ENCODE measurements around the gene UMPS.
"Not testable (repeated sequence)": the region's sequence is repeated elsewhere in the genome, so short reads cannot be mapped to it uniquely, and the experiment has no call there.

The UMPS gene

DNA sequence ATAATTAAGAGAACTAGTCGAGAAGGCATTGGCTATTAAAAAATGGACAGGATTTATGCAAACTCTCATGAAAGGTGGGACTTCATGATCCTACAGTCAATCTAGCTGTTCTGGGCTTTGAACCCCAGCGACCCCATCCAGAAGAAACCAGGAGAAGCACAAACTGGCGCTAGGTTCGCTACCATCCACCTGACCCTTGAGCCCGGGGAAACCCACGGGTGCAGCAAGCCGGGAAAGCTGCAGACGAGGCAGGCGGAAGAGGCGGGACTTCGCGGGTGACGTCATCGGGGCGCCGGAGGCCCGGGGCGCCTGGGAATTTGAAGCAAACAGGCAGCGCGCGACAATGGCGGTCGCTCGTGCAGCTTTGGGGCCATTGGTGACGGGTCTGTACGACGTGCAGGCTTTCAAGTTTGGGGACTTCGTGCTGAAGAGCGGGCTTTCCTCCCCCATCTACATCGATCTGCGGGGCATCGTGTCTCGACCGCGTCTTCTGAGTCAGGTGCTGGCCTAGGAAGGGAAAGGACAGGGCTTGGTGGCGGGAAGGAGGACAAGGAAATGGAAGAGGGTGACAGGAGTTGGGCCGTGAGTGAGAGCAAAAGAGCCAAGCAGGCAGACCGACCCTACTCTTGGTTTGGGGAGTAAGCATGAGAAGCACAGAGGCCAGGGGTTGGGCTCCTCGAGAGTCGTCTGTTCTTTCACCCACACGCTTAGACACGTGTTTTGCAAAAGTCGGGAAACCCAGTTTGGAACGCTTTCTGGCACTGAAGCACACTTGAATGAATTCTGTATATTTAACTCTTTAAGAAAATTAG is at the start of gene UMPS:
Gene UMPS (plus strand): TSS at position 324 of the 812 bp plus-strand sequence. CDS start 20 bp downstream, at position 344.
- peak; percentile 90 for DNase-seq (ENCODE audit: low read depth)

- no peak for DNase-seq (ENCODE audit: low read depth)
Observed at GRCh38 chr3:124680521-124680920, 49.7 kb upstream of the UMPS start.

DNA sequence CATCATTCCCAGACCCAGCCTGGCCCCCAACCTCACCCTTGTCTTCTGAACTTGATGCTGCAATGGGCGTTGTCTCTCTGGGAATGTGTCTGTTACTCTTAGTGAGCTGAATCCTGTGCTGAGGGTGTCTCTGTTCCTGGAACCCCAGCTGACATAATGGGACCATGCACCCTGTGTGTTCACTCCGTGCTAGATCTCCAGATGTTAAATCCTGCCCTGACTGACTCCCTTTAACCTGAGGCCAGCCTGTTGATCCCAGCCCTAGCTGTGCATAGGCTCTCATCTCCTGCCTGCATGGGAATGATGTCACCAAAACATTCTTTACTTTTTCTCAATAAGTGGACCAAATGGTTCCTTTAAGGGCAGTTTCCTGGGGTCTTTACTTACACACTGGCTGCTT is 48.0 kb upstream of the UMPS start:
- DNase-seq (ENCODE audit: low read depth) = no peak

DNA sequence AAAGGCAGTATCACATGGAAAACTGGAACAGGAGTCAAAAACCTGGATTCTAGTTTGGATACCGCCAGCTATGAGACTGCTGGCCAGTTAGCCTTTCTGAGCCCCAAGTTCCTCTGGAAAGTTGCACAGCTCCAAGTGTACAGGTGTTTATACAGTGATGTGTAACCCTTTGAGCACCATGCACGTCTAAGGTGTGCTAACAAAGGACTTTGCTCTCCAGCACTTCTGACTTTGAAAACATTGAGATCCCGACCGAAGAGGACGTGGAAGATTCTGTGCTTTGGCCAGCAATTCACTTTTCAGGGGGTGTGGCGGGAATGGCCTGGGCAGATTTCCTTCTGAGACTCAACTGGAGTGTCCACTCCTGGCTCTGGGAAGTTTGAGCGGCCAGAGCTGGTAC is 45.8 kb upstream of the UMPS start:
- DNase-seq (ENCODE audit: low read depth) = no peak

DNA sequence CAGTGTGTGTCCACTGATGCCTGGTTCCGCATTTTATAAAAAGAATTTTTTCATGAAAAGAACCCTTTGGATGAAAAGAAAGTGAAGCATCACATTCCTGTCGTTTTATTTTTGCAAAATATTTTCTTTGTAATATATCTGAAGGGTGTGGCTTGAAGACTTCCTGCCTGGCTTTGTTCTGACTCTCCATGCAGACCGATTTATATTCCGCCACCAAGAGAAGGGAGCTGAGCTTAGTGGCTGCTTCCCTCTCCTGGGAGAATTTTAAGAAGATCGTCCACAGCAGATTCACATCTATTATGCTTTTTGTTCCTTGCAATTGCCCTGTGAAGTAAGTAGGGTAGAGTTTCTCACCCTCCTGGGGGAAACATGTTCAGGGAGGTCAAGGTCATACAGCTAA is 45.2 kb upstream of the UMPS start:
- no peak for DNase-seq (ENCODE audit: low read depth)

DNA sequence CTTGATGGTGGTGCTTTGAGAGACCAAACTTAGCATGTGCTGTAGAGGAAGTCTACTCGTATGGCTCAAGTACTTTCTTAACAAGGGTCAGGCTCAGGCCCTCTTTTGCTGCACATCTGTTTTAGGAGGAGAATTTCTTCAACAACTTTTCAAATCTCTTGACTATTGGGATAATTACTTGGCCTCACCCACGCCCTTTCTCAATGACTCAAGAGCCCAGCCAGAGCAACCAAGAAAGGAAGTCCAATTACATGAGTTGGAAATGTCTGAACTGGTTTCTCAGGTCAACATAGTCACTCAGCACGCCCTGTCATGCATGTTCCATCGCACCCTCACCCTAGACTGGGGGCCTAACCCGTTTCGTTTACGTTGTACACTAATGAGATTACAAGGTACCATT is 44.8 kb upstream of the UMPS start:
- DNase-seq (ENCODE audit: low read depth) = no peak

DNA sequence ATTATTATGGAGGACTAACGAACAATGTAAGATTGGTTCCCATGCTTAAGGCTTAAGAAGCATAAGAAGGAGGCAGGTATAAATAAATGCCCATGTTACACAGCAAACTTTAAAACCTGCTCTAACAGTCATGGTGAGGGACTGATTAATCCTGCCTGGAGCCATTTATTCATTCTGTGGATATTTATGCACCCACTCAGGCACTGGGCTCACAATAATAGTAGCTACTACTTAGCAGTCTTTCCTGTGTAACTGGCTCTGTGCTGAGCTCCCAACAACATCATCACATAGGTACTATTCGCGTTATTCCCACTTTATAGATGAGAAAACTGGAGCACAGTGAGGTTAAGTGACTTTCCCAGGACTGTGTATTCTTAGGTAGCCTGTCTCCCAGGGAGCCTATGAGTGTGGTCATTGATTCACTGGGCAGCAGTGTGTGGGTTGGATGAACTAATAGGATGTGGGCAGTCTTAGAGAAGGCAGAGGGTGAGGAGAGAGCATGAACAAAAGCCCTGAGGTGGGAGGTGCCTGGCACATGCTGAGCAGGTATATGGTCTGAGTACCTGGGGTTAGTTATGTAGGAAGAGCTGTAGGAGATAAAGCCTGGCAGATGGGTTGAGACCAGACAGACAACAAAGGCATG is 44.1 kb upstream of the UMPS start:
- no peak for DNase-seq (ENCODE audit: low read depth)

GRCh38 chr3:124688581-124689454 is 41.4 kb upstream of the UMPS start:
- DNase-seq (ENCODE audit: low read depth) = peak; percentile 46

DNA sequence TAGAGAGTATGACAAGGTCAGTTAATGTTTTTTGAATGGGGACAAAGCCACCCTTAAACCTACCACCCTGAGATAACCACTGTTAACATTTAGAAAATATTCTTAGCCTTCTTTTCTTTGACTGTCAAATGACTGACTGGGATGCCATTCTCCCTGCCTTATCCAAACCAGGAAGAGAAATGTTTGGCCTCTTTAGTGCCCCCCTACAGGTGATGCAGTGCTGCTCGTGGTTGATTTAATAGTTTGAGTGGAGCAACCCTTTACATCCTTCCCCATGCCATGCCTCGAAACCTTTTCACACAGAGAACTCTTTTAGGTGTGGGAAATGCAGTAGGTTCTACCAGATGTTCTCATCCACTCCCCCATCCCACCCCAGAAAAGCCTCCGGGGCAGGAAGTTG is 38.7 kb upstream of the UMPS start:
- DNase-seq (ENCODE audit: low read depth) = no peak

- DNase-seq (ENCODE audit: low read depth) = no peak
Observed at GRCh38 chr3:124694486-124694885, 35.8 kb upstream of the UMPS start.

DNA sequence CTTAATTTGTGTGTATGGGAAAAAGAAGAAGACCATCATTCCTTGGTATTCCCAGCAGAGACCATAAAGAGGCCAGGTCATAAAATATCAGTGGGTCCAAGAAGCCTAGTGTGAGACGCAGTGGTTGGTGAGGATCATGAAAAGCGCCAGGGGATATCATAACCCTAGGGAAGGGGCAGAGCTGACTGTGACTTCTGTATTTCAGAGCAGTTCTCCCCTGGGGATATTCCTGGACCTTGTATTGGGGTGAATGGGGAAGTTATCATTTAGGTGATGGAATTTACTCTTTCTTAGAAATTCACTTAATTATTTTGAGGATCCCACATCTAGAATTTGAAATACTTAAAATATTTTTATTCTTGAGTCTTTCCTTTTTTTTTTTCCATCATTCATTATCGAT is 34.9 kb upstream of the UMPS start:
- no peak for DNase-seq (ENCODE audit: low read depth)

DNA sequence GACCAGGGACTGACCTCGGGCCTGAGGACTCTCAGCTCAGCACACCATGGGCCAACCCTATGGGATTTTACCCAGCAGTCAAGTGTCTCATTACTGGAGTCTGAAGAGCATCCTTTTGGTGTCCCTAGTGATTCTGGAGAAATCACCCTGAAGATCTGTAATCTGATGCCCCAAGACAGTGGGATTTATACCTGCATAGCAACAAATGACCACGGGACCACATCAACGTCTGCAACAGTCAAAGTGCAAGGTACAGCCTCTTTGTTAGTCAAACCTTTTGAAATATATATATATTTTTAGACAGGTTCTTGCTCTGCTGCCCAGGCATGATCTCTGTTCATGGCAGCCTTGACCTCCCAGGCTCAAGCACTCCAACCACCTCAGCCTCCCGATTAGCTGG is 34.2 kb upstream of the UMPS start:
- no peak for DNase-seq (ENCODE audit: low read depth)

- DNase-seq (ENCODE audit: low read depth) = no peak
Observed at GRCh38 chr3:124697302-124697701, 33.0 kb upstream of the UMPS start.

- DNase-seq (ENCODE audit: low read depth) = no peak
Observed at GRCh38 chr3:124698030-124698770, 32.1 kb upstream of the UMPS start.

DNA sequence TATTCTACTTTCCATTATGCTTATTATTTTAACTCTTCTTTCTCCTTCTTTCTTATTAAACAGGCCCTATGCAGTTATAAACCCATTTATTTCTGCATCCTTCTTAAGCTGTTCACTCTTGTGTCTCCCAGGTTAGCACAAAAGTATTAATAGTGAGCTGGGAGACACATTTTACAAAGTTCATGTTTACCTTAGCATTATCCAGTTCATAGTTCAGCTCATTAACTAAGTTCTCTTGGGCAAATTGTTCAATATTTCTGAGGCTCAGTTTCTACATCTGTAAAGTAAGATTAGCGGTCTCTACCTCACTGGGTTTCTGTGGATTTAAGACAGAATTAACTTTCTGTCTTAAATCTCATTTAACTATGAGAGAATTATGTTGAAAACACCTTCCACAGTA is 31.2 kb upstream of the UMPS start:
- DNase-seq (ENCODE audit: low read depth) = no peak

- no peak for DNase-seq (ENCODE audit: low read depth)
Observed at GRCh38 chr3:124699686-124700396, 30.4 kb upstream of the UMPS start.

- DNase-seq (ENCODE audit: low read depth) = no peak
Observed at GRCh38 chr3:124700880-124701684, 29.2 kb upstream of the UMPS start.

GRCh38 chr3:124701687-124702086 is 28.6 kb upstream of the UMPS start:
- DNase-seq (ENCODE audit: low read depth) = no peak

DNA sequence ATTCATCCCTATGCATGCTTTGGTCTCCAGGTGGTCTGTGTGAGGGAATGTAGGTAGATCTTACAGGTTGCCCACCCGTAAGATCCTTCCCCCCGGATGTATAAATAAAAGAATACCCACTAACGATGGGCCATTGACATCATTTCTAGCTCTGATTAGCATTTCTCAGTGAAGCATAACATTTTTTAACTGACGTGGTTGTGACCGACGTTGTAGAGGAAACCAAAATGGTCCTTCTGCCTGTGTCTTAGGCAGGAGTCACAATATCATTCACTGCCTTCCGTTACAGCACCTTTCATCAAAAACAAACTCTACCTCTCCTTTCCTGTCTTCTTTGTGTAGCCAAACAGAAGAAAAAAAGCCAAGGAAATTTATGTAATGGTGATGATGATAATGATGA is 27.3 kb upstream of the UMPS start:
- no peak for DNase-seq (ENCODE audit: low read depth)

DNA sequence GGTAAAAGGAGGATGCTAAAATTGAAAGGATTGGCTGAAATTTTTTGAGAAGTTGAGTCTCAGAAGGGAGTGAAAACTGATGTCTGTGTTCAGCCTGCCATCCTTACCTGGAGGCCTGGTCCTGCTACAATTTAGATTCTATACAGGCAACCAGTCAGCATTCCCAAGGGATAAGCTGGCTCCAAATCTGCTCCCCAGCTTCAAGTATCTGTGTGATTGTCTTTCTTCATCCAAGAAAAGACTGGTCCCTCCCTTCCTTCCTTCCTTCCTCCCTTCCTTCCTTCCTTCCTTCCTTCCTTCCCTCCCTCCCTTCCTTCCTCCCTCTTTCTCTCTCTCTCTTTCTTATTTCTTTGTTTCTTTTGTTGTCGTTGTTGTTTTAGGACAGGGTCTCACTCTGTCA is 24.7 kb upstream of the UMPS start:
- no peak for DNase-seq (ENCODE audit: low read depth)

DNA sequence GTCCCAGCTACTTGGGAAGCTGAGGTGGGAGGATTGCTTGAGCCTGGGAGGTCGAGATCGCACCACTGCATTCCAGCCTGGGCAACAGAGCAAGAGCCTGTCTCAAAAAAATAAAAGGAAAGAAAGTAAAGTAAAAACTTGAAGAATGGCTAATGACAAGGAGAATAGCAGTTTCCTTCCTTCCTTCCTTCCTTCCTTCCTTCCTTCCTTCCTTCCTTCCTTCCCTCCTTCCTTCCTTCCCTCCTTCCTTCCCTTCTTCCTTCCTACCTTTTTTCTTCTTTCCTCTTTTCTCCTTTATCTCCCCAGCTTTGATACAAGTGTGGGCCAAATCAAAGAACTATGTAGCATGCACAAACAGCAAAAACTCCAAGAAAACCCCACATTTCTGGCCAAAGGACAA is 23.0 kb upstream of the UMPS start:
- DNase-seq (ENCODE audit: low read depth) = not testable (repeated sequence)
